HepG2 (cell line): ENCODE data around the gene B3GALT6. TPM values are rescaled to one million over a fixed set of nuclear protein-coding genes. Genes with fewer than 3 reads are reported as not detected.

Experiments
- ARID5B ChIP-seq: IDR thresholded peaks from 2 replicates; pipeline ENCODE4 v1.4.0; 2020; ENCODE audit warnings: mild to moderate bottlenecking, missing genetic modification reagents
- DZIP1 ChIP-seq: sonication (generic); formaldehyde crosslinking; IDR thresholded peaks from 2 replicates; pipeline ENCODE4 v1.5.0; 2020; ENCODE audit warnings: mild to moderate bottlenecking, missing genetic modification reagents
- HMGA1 ChIP-seq: sonication (generic); formaldehyde crosslinking; conservative IDR thresholded peaks from 2 replicates; pipeline ENCODE4 v1.4.0; 2020; ENCODE audit warnings: missing genetic modification reagents
- HNF1A ChIP-seq, 2 experiments: sonication (generic) in 1 of 2; formaldehyde crosslinking in 1 of 2; IDR thresholded peaks; 2 replicates each; pipeline versions ENCODE4 v1.4.0 to v1.6.1; 2016 to 2020; ENCODE audit warnings: borderline replicate concordance in 1 of 2, low read depth in 1 of 2, mild to moderate bottlenecking in 1 of 2, missing genetic modification reagents in 1 of 2
- IRF9 ChIP-seq: sonication (generic); formaldehyde crosslinking; IDR thresholded peaks from 2 replicates; pipeline ENCODE4 v1.8.0; 2022; ENCODE audit warnings: missing genetic modification reagents, mild to moderate bottlenecking, borderline replicate concordance
- KLF9 ChIP-seq: IDR thresholded peaks from 2 replicates; pipeline ENCODE4 v1.6.1; 2016; ENCODE audit warnings: low read depth
- NR0B2 ChIP-seq: sonication (generic); formaldehyde crosslinking; IDR thresholded peaks from 2 replicates; pipeline ENCODE4 v1.4.0; 2020; ENCODE audit warnings: mild to moderate bottlenecking, missing genetic modification reagents
- PITX1 ChIP-seq: sonication (generic); formaldehyde crosslinking; IDR thresholded peaks from 2 replicates; pipeline ENCODE4 v1.5.1; 2020; ENCODE audit warnings: mild to moderate bottlenecking, missing genetic modification reagents
- RFXANK ChIP-seq: IDR thresholded peaks from 2 replicates; pipeline ENCODE4 v1.6.1; 2016
- RORA ChIP-seq: sonication (generic); formaldehyde crosslinking; IDR thresholded peaks from 2 replicates; pipeline ENCODE4 v1.5.0; 2020; ENCODE audit warnings: mild to moderate bottlenecking, missing genetic modification reagents, moderate library complexity
- SMAD1 ChIP-seq: sonication (generic); formaldehyde crosslinking; IDR thresholded peaks from 2 replicates; pipeline ENCODE4 v1.4.0; 2020; ENCODE audit warnings: missing genetic modification reagents, low read depth, mild to moderate bottlenecking, borderline replicate concordance
- ZNF331 ChIP-seq: sonication (generic); formaldehyde crosslinking; IDR thresholded peaks from 2 replicates; pipeline ENCODE4 v1.4.0; 2020; ENCODE audit warnings: missing genetic modification reagents
- ZNF543 ChIP-seq: sonication (generic); formaldehyde crosslinking; IDR thresholded peaks from 2 replicates; pipeline ENCODE4 v1.4.0; 2020; ENCODE audit warnings: mild to moderate bottlenecking, missing genetic modification reagents
- ZNF577 ChIP-seq: sonication (generic); formaldehyde crosslinking; IDR thresholded peaks from 2 replicates; pipeline ENCODE4 v1.4.0; 2020; ENCODE audit warnings: mild to moderate bottlenecking, low read depth, missing genetic modification reagents, borderline replicate concordance
- polyA plus RNA-seq, 8 experiments: library from polyadenylated mRNA; depleted of rRNA in 3 of 8; stranded (reverse) in 7 of 8; unstranded in 1 of 8; fragments of >200 nt; fragmentation: Illumina TruSeq in 4 of 8; extraction: Trizol in 4 of 8; gene quantifications; 2 replicates each; pipeline versions ENCODE4 v1.2.1 to v1.2.3, GENCODE V29; 2011 to 2016; ENCODE audit warnings: low read depth in 4 of 8, missing spikeins in 1 of 8, mixed read lengths in 1 of 8; ENCODE audit not compliant: insufficient read depth in 1 of 8
- total RNA-seq, 5 experiments: library from RNA; depleted of rRNA; stranded (reverse); fragments of >200 nt; fragmentation: Illumina TruSeq; extraction: Trizol; gene quantifications; 2 replicates each; pipeline ENCODE4 v1.2.3, GENCODE V29; 2016; ENCODE audit warnings: low read depth in 1 of 5

The B3GALT6 gene
- total and polyA plus RNA-seq, 2 of the 13 experiments (the other 11 are each of a cell fraction or from before 2014, with no cell fraction given): 3.9 to 14.2 TPM

DNA sequence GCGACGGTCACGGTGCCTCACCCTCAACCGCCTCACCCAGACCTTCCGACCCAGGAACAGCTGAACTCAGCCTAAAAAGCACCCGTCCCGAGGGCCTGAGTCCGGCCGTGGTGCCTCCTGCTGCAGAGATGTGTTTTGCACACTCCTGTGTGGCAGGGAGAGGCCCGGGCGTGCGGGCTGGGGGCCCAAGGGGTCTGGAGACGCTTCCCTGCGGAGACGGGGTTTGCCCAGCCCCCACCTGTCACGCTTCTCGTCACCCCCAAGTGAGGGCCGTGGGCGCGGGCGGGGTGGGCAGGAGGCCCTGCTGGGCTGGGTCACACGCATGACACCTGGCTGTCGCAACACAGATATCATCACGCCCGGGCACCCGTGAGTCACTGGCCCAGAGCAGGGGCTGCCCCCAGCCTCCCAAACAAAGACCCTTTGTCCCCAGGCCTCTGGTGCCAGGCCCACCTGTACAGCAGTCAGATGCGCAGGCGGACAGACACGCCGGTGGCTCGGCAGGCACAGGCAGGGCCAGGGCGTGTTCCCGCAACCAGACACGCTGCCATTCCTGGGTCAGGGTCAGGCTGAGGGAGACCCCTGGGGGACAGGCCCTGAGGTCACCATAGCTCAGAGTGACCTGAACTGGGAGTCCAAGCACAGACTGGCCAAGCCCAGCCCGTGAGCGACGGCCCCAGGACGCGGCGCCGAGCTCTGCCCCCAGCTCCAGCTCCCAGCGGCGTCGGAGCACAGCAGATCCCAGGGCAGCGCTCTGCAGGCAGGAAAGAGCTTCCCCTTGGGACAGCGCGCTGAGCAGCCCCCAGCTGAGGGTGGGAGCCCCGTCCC is 6.1 kb downstream of the B3GALT6 start (continued):
- TF ChIP-seq ARID5B (CRISPR knock-in tag) (peak; percentile 74), KLF9 (no peak), ZNF577 (CRISPR knock-in tag) (no peak), ZNF331 (CRISPR knock-in tag) (peak; percentile 34; the same call in 1 of the 2 replicates), ZNF543 (CRISPR knock-in tag) (no peak), HMGA1 (CRISPR knock-in tag) (no peak), NR0B2 (no peak), IRF9 (CRISPR knock-in tag) (peak; percentile 91), SMAD1 (CRISPR knock-in tag) (peak; percentile 14; the same call in 1 of the 2 replicates), PITX1 (CRISPR knock-in tag) (peak; percentile 5; the same call in 1 of the 2 replicates), HNF1A (IDR thresholded peaks at IDR 0.05; ENCODE audit: low read depth) (no peak), HNF1A (CRISPR knock-in tag; IDR thresholded peaks at IDR 0.05; ENCODE audit: borderline replicate concordance) (0 out of 2 replicates have a peak, but pooled peaks have one; percentile 20), DZIP1 (0 out of 2 replicates have a peak, but pooled peaks have one; percentile 65), RFXANK (no peak), RORA (CRISPR knock-in tag) (no peak)
